Limb (tissue), 2 donors: Measurements from ENCODE around the gene AQP6.
A peak's percentile ranks its signal among the peaks of the same experiment; 100 is the strongest.

ENCODE experiments used
- DNase-seq, 2 donors: peaks; one replicate each; pipeline ENCODE4 v3.0.0-alpha.2; 2016; ENCODE audit errors: extremely low spot score in 2 of 2

AQP6 gene

DNA sequence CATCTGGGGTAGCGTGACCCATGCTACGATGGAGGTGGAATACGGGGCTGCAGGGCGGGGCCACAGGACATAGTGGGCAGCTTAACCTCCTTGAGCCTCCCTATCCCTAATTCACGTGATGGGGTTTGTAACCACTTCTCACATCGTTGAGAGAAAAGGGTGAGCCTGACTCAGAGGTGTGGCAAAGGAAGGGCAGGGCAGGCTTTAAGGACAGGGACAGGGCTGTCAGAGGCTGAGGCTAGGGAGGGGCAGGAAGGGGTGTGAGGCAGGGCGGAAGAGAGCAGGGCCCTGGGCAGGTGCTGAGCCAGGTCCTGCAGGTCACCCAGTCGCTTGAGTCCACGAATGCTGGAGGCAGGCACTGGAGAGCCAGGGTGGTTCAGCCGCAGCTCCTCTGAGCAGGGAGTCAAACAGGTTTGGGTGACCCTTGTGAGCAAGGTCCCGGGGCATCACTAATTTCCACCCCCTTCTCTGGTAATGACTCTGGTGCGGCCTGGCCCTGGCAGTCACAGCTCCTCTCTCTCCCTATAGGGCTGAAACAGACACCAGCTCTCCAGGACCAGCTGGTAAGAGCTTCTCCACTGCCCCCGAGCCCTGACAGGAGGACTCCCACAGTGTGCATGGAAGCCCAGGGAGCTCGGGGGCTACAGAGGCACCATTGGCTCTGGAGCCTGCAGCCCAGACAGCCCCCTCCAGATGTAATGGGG lies 29.7 kb upstream of the AQP6 start:
- no peak for DNase-seq

- no peak for DNase-seq
Measured at GRCh38 chr12:49943625-49943960, 29.2 kb upstream of the AQP6 start.

GRCh38 chr12:49944046-49944445 lies 28.7 kb upstream of the AQP6 start:
- no peak for DNase-seq

DNA sequence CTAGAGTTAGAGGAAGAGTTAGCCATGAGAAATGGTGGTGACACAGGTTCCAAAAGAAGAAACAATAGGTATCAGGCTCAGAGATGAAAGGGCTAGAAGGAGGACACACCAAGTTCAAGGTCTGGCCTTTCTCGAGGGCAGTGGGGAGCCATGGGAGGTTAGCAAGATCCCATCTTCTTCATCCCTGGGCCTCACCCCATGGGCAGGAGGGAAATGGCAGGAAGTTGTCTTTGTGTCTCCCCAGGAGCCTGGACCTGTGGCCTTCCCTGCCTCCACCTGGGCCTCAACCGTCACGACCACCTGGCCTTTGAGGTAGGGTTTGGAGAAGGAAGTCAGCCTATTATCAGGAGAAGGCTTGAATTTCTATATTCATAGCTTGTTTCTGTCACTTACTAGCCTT lies 28.0 kb upstream of the AQP6 start:
- no peak for DNase-seq

DNA sequence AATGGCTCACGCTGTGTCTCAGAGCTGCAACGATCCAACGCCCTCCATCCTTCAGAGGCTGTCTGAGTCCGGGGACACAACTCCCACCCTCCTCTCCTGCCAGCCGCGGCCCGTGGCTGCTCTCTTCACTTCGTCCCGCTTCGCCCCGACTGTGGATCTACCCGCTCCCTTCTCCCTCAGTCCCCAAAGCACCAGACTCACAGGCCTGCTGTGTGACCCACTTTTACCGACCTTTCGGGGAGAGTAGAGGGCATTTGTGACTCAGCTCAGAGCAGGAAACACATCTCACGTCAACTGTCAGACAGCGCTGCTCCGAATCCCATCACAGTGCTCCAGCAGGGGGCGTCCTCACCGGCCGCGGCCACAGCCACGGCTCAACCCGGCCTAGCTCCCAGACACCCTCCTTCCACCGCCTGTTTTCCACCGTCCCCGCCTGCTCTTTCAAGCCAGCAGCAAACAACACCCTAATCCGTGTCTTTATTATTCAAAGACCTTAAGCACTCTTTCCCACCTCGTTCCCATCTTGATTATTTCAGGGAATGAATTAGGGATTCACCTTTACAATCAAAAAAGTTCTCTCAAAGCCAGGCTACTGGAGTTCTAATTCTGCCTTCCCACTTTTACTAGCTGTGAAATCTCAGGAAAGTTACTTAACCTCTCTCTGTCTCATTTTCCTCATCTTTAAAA lies 27.2 kb upstream of the AQP6 start:
- peak; percentile 78 to 88 for DNase-seq

- no peak for DNase-seq
Measured at GRCh38 chr12:49946086-49946485, 26.7 kb upstream of the AQP6 start.

DNA sequence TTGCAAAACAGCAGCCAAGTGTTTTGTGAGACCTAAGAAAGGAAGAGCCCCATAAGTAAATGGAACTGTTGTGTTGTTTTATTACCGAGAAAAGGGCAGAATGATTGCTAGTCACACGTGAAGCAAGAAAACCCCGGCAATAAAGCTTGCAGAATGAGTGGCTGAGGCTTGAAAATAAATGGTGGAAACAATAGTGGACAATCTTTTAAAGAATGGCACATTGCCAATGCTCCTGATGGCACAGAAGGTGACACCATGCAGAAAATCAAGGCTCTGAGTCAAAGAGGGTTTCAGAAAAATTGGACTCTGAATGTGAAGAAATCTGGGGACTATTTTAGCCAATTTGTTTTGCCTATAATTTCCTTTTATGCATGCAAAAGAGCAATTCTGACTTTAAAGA lies 26.2 kb upstream of the AQP6 start:
- DNase-seq, result no peak

DNA sequence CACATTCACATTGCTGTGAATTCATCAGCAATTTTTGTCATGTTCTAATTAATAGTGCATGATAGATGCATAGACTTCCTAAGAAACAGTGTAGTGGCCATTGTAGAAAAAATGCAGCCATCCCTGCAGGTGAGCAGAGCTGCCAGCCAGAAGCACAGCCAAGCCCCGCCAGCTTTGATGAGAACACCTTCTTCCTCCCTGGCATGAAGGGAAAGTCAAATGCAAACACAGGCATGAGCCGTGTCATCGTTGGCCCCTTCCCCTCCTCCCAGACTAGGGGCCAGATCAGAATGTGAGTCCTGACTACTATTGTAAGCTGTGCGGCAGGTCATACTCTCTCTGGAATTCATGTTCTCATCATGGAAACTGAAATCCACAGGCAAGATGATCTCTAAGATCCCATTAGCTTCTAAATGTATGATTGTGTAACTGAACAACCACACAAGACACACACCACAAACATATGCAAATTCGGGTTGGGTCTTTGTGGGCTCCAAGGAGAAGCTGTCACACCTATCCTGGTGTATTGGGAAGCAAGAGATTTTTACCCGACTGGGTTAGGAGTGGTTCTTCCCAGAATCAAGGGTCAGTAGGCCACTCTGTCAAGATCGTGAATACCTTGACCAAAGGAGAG lies 25.0 kb upstream of the AQP6 start:
- no peak for DNase-seq

- DNase-seq, result no peak
Measured at GRCh38 chr12:49948866-49949845, 23.6 kb upstream of the AQP6 start.

GRCh38 chr12:49949866-49950265 lies 22.9 kb upstream of the AQP6 start:
- DNase-seq, result no peak

DNA sequence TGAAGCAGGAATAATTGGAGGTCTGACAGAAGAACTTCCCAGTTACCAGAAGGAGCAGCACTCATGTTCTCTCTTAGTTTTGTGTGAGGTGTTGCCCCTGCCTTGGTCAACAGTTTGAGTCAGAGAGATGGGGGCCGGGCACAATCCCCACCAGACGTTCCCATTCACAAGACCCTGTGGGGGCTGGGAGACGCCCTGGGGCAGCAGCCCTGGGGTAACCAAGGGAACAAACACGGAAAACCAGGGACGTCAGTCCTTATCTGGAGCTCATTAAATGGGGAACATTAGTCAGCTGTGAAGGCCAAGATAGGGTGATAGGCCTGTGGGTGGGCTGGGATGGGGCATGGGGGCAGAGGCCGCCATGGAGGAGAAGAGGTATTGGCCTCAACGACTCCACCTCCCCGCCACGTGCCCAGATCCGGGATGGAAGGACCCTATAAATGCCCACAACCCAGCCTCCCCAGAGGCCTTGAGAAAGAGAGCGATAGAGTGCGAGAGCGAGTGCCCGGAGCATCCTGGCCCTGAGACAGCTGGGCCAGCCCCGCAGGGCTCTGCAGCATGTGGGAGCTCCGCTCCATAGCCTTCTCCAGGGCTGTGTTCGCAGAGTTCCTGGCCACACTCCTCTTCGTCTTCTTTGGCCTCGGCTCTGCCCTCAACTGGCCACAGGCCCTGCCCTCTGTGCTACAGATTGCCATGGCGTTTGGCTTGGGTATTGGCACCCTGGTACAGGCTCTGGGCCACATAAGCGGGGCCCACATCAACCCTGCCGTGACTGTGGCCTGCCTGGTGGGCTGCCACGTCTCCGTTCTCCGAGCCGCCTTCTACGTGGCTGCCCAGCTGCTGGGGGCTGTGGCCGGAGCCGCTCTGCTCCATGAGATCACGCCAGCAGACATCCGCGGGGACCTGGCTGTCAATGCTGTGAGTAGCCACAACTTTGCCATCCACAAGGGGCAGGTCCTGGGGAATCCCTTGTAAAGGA lies 22.2 kb upstream of the AQP6 start, which contains the start of gene AQP2:
AQP2 (plus strand) TSS at position 465 of the 979 bp plus-strand sequence; CDS start at position 559, 94 bp downstream.
- DNase-seq, result no peak

GRCh38 chr12:49951411-49952240 lies 21.1 kb upstream of the AQP6 start:
- DNase-seq, result no peak

- no peak for DNase-seq
Measured at GRCh38 chr12:49952391-49953055, 20.2 kb upstream of the AQP6 start.

DNA sequence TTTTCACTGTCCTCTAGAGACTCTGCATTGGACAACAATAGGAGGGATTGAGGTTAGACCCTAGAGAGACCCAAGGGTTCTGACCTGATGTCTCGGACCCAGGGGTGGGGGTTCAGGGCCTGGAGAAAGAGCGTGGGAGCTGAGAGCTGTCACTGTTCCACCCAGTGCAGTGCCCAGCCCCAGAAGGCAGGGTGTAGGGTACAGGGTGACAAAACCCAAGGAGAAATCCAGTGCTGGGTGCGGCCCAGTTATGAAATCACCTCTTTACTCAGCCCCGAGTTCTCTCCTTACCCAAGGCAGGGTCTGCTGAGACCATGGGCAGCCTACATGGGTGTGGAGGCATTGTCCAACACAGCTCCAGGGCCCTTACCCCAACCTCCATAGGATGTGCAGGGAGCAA lies 19.6 kb upstream of the AQP6 start:
- DNase-seq, result no peak

DNA sequence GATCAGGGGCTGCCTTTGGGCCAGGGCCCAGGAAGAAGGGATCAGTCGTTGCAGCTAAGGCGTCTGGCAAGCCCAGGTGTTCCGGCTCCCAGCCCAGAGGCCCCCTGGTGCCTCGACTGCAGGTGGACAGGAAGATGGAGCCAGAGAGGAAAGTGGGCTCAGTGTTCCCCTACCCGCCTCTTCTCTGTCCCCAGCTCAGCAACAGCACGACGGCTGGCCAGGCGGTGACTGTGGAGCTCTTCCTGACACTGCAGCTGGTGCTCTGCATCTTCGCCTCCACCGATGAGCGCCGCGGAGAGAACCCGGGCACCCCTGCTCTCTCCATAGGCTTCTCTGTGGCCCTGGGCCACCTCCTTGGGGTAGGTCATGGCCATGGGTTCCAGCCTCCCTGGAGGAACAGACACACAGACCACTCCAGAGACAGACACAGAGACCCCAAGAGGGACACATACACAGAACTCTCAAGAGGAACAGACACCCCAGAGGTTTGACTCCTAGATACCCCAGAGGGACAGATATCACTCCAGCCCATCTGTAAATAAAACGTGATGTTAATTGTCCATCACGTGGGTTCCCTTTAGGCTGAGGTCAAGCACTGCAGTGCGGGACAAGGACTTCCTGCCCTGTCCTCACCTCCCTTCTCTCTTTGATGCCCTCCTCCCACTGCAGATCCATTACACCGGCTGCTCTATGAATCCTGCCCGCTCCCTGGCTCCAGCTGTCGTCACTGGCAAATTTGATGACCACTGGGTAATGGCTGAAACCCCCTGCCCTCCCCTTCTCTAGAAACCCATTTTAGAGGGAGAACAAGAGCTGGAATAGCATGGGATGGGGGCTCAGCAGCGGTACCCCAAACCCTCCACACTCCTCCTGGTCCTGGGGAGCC lies 18.5 kb upstream of the AQP6 start:
- DNase-seq, result no peak

DNA sequence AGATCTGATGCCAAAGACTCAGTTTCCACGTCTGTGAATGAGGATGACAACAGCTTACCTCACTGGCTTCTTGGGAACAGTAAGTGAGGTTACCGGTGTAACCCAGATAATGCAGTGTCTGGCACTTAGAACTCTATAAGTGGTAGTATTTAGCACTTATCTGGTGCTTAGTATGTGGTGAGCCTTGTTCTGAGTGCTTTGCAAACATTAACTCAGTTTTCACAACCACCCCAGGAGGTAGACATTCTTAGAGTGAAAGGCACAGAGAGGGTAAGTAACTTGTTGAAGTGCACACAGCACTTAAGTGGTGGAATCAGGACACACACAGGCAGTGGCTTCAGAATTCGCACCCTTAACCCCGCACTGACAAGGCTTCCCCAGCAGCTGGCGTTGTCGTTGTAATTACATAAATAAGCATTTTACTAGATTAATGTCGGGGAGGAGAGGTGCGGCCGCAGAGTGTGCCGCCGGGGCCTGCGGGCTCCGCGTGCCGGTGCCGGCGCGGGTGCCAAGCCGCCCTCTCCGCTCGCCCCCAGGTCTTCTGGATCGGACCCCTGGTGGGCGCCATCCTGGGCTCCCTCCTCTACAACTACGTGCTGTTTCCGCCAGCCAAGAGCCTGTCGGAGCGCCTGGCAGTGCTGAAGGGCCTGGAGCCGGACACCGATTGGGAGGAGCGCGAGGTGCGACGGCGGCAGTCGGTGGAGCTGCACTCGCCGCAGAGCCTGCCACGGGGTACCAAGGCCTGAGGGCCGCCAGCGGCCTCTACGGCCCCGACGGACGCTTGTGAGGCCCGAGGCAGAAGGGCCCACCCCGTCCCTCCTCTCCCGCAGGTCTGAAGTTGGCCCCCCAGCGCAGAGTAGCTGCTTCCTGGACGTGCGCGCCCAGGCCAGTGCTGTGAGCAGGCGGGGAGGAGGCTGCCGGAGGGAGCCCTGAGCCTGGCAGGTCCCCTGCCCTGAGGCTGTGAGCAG lies 17.6 kb upstream of the AQP6 start:
- DNase-seq, result no peak
